OCI-LY3 (cell line): ENCODE data around the gene MXRA8.

ENCODE experiments used
- H2AFZ ChIP-seq: fragments of 200-600, 300-600 bp; shearing (Covaris generic); 2 replicates; pipeline ENCODE4 v1.6.0; 2014; ENCODE audit warnings: antibody characterized with exemption, low read depth, low read length
- H3K27ac ChIP-seq: fragments of 200-600, 300-600 bp; sonication (generic); 2 replicates; pipeline ENCODE4 v1.5.1; 2014; ENCODE audit warnings: mild to moderate bottlenecking, low read length, moderate library complexity, mixed read lengths
- H3K27me3 ChIP-seq: fragments of 200-600, 300-600 bp; sonication (generic); 2 replicates; pipeline ENCODE4 v1.6.1; 2014; ENCODE audit warnings: low read depth, low read length, mixed read lengths
- H3K36me3 ChIP-seq: fragments of 200-600, 300-600 bp; sonication (generic); replicated peaks from 2 replicates; pipeline ENCODE3; 2014; ENCODE audit warnings: low read depth, low read length, mixed read lengths
- H3K4me1 ChIP-seq: fragments of 300-600, 200-600 bp; sonication (generic); 2 replicates; pipeline ENCODE4 v1.6.1; 2014; ENCODE audit warnings: low read length, mixed read lengths
- H3K4me2 ChIP-seq: fragments of 200-600, 300-600 bp; sonication (generic); 2 replicates; pipeline ENCODE4 v1.6.1; 2014; ENCODE audit warnings: low read length, mixed read lengths
- H3K4me3 ChIP-seq: fragments of 300-600, 200-600 bp; sonication (generic); 2 replicates; pipeline ENCODE4 v1.5.1; 2014; ENCODE audit warnings: antibody characterized with exemption, mild to moderate bottlenecking, low read length, moderate library complexity
- H3K79me2 ChIP-seq: fragments of 300-600, 200-600 bp; shearing (Covaris generic); 2 replicates; pipeline ENCODE4 v1.6.1; 2014; ENCODE audit warnings: mild to moderate bottlenecking, low read length, mixed read lengths
- H3K9ac ChIP-seq: fragments of 300-600, 200-600 bp; shearing (Covaris generic); 2 replicates; pipeline ENCODE4 v1.6.0; 2014; ENCODE audit warnings: mild to moderate bottlenecking, low read length, moderate library complexity
- H3K9me3 ChIP-seq: fragments of 200-600, 300-600 bp; shearing (Covaris generic); 2 replicates; pipeline ENCODE4 v1.6.1; 2014; ENCODE audit warnings: low read length, mixed read lengths; ENCODE audit not compliant: insufficient read depth
- H4K20me1 ChIP-seq: fragments of 200-600, 300-600 bp; sonication (generic); 2 replicates; pipeline ENCODE4 v1.6.1; 2016; ENCODE audit warnings: low read length, mixed read lengths; ENCODE audit not compliant: insufficient read depth
- CTCF ChIP-seq: fragments of 200-600, 300-600 bp; sonication (generic); IDR thresholded peaks from 2 replicates; pipeline ENCODE4 v1.5.1; 2014; ENCODE audit warnings: antibody characterized with exemption, low read length, low read depth
- EZH2phosphoT487 ChIP-seq: fragments of 200-600 bp; shearing (Covaris generic); IDR thresholded peaks from 2 replicates; pipeline ENCODE4 v1.6.1; 2018; ENCODE audit warnings: antibody characterized with exemption, mixed run types, low read depth

Gene MXRA8

GRCh38 chr1:1314678-1315335, 43.5 kb downstream of the MXRA8 start:
- H3K27ac ChIP-seq, result no peak overlapping the region
- H3K79me2 ChIP-seq, result peaks cover 14% of the 10 kb centered on the region; the same call in 1 of the 2 replicates
- 0 out of 2 replicates have a peak, but pooled peaks cover 3% of the 10 kb centered on the region for H4K20me1 ChIP-seq

GRCh38 chr1:1314237-1314586, 44.1 kb downstream of the MXRA8 start:
- TF ChIP-seq EZH2phosphoT487, result no peak
- no peak for TF ChIP-seq CTCF
- H4K20me1 ChIP-seq, result 0 out of 2 replicates have a peak, but pooled peaks cover 3% of the 10 kb centered on the region
- no peak overlapping the region for H3K9ac ChIP-seq
- peaks cover 31% of the 10 kb centered on the region for H3K36me3 ChIP-seq
- no peak overlapping the region for H2AFZ ChIP-seq
- no peaks in the 10 kb centered on the region for H3K9me3 ChIP-seq
- H3K27ac ChIP-seq, result no peak overlapping the region
- H3K79me2 ChIP-seq, result peaks cover 9% of the 10 kb centered on the region; the same call in 1 of the 2 replicates
- peaks cover 6% of the 10 kb centered on the region for H3K4me1 ChIP-seq
- H3K4me3 ChIP-seq, result no peak overlapping the region
- no peak overlapping the region for H3K4me2 ChIP-seq
- H3K27me3 ChIP-seq, result no peaks in the 10 kb centered on the region

More at GRCh38 chr1:1314678-1315335, 43.5 kb downstream of the MXRA8 start:
- Histone ChIP-seq H3K4me1 (peaks cover under 1% of the 10 kb centered on the region; the same call in 1 of the 2 replicates), H3K27me3 (no peaks in the 10 kb centered on the region), H2AFZ (no peak overlapping the region), H3K36me3 (peaks cover 35% of the 10 kb centered on the region), H3K9ac (no peak overlapping the region), H3K4me3 (no peak overlapping the region), H3K9me3 (no peaks in the 10 kb centered on the region), H3K4me2 (no peak overlapping the region)
- TF ChIP-seq EZH2phosphoT487 (no peak), CTCF (no peak)

GRCh38 chr1:1313500-1314236, 44.7 kb downstream of the MXRA8 start:
- Histone ChIP-seq H3K9me3 (no peaks in the 10 kb centered on the region), H3K27me3 (no peaks in the 10 kb centered on the region), H2AFZ (no peak overlapping the region), H3K9ac (no peak overlapping the region), H3K4me1 (peaks cover 7% of the 10 kb centered on the region), H3K79me2 (peaks cover 5% of the 10 kb centered on the region; the same call in 1 of the 2 replicates), H3K36me3 (peaks cover 30% of the 10 kb centered on the region), H4K20me1 (0 out of 2 replicates have a peak, but pooled peaks cover 3% of the 10 kb centered on the region), H3K4me2 (no peak overlapping the region), H3K4me3 (no peak overlapping the region), H3K27ac (no peak overlapping the region)
- TF ChIP-seq EZH2phosphoT487 (no peak), CTCF (no peak)
